Epithelial cell of proximal tubule (primary cell): ENCODE data around the gene SOX8. TPM values are rescaled to one million over a fixed set of nuclear protein-coding genes. Genes with fewer than 3 reads are reported as not detected.

ENCODE experiments used
- DNase-seq: peaks from one replicate; pipeline ENCODE4 v3.0.0-alpha.2; 2011; ENCODE audit warnings: low read depth
- H3K4me3 ChIP-seq: 2 replicates; pipeline ENCODE4 v1.5.1; 2011; ENCODE audit warnings: low read depth, mild to moderate bottlenecking, low read length
- total RNA-seq: library from RNA; depleted of rRNA; stranded (reverse); fragments of >200 nt; gene quantifications from 2 replicates; pipeline ENCODE4 v1.2.3, GENCODE V29; 2015
- TF ChIP-seq, protein P1 (sequence below): conservative IDR thresholded peaks from 2 replicates; pipeline ENCODE4 v1.5.1; 2012; ENCODE audit warnings: low read depth, mild to moderate bottlenecking, low read length

Gene SOX8
- total RNA-seq, 1 donor from 2014 or later = not detected

DNA sequence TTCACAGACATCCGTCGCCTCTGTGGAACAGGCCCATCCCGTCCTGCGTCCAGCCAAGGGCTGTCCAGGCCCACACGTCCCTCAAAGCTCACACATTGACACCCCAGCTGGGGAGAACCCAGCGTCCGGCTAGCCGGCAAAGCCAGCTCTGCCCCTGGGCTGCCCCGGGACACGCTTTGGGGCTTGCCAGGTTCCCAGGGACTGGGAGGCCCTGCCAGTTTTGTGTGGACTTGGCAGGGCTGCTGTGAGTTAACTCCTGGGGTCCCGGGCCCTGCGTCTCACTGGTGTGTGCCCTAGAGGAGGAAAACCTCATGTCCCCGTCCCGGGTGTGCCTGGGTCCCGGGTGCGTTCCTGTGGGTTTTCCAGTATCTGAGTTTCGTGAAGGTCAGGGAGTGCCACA, 6.3 kb downstream of the SOX8 start:
- TF ChIP-seq, protein P1, sequence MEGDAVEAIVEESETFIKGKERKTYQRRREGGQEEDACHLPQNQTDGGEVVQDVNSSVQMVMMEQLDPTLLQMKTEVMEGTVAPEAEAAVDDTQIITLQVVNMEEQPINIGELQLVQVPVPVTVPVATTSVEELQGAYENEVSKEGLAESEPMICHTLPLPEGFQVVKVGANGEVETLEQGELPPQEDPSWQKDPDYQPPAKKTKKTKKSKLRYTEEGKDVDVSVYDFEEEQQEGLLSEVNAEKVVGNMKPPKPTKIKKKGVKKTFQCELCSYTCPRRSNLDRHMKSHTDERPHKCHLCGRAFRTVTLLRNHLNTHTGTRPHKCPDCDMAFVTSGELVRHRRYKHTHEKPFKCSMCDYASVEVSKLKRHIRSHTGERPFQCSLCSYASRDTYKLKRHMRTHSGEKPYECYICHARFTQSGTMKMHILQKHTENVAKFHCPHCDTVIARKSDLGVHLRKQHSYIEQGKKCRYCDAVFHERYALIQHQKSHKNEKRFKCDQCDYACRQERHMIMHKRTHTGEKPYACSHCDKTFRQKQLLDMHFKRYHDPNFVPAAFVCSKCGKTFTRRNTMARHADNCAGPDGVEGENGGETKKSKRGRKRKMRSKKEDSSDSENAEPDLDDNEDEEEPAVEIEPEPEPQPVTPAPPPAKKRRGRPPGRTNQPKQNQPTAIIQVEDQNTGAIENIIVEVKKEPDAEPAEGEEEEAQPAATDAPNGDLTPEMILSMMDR = no peak
- H3K4me3 ChIP-seq = no peak overlapping the region
- DNase-seq = no peak

DNA sequence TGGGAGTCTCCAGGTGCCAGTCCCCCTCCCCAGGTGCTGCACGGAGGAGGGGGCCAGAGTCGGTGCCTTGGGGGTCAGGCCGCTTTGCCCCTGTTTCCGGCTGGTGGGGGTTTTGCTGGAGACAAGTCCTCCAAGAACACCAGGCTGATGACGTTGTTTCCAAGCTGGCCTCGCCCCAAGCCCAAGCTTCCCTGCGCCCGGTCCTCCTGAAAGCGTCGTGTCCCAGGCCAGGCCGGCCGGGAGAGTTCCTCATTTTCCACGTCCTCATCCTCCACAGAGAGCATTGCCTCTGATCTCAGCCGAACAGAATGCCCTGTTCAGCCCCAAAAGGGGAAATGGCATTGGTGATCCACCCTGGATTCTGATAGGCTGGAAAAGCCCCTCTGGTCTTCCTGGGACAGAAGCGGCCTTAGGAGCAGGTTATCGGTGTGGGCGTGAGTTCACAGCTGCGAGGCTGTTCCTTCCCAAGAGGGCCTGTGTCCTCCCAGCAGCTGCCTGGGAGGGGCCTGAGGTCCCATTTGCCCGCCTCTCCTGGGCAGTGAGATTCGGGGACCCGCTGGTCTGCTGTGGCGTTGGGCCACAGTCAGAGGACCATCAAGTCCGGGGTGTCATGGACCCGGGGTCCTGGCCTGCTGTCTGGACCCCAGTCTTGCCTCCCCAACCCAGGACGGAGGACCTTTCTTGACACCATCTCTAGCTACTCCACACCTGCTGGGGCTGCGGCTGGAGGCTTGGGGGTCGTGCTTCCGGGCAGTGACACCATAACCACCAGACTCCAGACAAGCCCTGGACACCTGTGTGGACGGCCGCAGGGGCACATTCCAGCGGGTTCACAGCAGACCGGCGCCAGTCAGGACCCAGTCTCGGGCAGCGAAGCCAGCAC, 7.1 kb downstream of the SOX8 start:
- no peak overlapping the region for H3K4me3 ChIP-seq
- DNase-seq = no peak
- TF ChIP-seq, protein P1 = no peak

DNA sequence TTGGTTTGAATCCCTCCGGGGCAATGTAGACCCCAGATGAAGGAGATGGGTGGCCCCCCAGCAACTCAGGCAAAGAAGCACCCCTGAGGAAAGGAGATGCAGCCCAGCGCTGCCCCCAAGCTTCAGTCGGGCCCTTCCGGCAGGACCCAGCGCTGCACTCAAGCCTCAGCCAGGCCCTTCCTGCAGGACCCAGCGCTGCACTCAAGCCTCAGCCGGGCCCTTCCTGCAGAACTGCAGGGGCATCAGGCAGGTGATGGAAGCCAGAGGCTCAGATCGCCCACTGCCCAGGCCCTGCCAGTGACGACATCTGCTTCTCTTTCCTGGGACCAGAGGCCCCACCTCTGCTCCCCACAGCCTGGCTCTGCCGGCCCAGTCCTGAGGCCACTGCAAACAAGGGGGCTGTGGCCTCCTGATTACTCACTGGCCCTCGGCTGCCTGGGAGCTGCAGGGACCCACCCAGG, 7.8 kb downstream of the SOX8 start:
- no peak for DNase-seq
- no peak overlapping the region for H3K4me3 ChIP-seq
- TF ChIP-seq, protein P1 = no peak

DNA sequence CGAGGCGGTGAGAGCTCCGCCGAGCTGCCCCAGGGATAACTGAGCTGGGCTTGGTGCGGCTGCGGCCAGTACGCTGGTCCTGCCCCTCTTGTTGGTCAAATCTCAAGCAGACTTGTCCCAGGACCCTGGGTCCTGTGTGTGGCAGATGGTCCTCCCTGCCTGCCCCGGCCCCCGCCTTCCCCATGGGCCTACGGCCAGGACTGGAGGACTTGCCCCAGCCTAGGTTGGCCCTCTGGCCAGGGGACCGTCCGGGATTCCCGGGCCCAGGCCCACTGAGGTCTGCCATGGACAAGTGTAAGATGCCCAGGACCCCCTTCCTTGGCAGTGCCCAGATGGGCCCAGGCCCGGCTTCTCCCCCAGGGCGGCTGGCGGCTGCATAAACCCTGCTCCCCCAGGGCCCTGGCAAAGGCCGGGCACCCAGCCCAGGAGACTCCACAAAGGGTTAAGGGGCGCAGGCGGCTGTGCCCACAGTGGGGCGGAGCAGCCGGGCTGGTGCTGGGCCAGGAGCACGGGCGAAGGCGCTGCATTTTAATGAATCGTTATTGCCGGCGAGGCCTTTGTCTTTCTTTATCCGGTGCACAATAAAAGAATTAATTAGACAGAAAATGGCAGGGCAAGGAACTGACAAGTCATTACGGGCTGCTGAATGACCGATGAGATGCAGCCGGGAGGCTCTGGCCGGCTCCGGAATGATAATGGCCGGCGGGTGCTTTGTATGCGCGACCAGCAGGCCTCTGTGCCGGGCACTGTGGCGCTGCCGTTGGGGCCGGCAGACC, 9.1 kb downstream of the SOX8 start:
- TF ChIP-seq, protein P1 = no peak
- no peak overlapping the region for H3K4me3 ChIP-seq
- no peak for DNase-seq

DNA sequence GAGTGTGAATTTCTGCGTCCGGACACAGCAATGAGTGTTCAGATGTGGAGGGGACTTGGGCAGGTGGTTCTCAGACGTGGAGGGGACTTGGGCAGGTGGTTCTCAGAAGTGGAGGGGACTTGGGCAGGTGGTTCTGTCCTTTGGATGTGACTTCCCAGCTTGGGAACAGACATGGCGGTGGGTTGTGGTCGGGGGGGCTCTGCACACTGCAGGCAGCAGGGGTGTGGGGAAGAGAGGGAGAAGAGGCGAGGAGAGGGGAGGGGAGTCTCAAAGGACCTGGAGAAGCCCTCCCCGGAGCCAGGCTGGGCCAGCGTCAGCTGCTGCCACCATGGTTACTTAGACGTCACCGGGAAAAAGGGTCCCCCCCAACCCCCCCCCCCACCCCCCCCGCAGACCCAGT, 9.8 kb downstream of the SOX8 start:
- TF ChIP-seq, protein P1 = no peak
- H3K4me3 ChIP-seq = no peak overlapping the region
- DNase-seq = no peak

DNA sequence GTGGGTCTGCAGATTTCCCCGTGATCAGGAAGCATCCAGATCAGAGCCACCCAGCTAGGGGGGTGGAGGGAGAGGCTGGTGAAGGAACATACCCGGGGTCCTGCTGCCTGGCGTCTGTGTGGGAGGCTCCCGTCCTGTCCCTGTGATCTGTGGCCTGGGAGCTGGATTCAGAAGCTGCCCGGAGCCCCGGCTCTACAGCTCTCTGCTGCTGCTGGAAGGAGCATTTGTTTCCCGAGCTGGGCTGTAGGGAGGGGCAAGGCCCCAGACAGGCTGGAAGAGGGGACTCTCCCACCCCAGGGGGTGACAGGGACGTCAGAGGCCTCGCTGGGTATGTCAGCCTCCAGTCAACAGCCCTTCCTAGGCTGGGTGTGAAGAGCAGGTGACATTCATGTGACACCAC, 10.2 kb downstream of the SOX8 start:
- TF ChIP-seq, protein P1 = no peak
- no peak overlapping the region for H3K4me3 ChIP-seq
- no peak for DNase-seq
